Measurements from ENCODE around the gene SCFD2. TPM values are rescaled to one million over a fixed set of nuclear protein-coding genes. Genes with fewer than 3 reads are reported as not detected.

The SCFD2 gene
- total and polyA plus RNA-seq, 10 of the 15 experiments (the other 5 are each of a cell fraction or from before 2014, with no cell fraction given), result 4.8 to 37.6 (median 24.9) TPM

GRCh38 chr4:52884994-52885393 is 480.9 kb downstream of the SCFD2 start:
- H3K4me3 ChIP-seq, result no peak overlapping the region
- ChIA-PET SMC1A (ENCODE audit: uncharacterized antibody, unreplicated experiment) (no interaction called here), RAD21 (ENCODE audit: unreplicated experiment) (no interaction called here), POLR2A (no interaction called here), CTCF (interaction anchor here (0.6 to 0.9 kb wide), 2 partner anchors 25 to 27 kb away, joined by 3 read pairs; no protein-coding TSS in a partner anchor)
- H3K4me1 ChIP-seq (ENCODE audit: control insufficient read depth, insufficient read depth, low read length), result no peaks in the 10 kb centered on the region
- no peaks in the 10 kb centered on the region; the same call in 2 of the 3 replicates for H3K9me3 ChIP-seq (replicated peaks; ENCODE audit: control insufficient read depth, insufficient read depth, low read length)
- TF ChIP-seq, protein P1, sequence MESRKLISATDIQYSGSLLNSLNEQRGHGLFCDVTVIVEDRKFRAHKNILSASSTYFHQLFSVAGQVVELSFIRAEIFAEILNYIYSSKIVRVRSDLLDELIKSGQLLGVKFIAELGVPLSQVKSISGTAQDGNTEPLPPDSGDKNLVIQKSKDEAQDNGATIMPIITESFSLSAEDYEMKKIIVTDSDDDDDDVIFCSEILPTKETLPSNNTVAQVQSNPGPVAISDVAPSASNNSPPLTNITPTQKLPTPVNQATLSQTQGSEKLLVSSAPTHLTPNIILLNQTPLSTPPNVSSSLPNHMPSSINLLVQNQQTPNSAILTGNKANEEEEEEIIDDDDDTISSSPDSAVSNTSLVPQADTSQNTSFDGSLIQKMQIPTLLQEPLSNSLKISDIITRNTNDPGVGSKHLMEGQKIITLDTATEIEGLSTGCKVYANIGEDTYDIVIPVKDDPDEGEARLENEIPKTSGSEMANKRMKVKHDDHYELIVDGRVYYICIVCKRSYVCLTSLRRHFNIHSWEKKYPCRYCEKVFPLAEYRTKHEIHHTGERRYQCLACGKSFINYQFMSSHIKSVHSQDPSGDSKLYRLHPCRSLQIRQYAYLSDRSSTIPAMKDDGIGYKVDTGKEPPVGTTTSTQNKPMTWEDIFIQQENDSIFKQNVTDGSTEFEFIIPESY (IDR thresholded peaks at IDR 0.05), result no peak
- no peak for TF ChIP-seq PML (IDR thresholded peaks at IDR 0.05; ENCODE audit: low read length)
- TF ChIP-seq EGR1 (IDR thresholded peaks at IDR 0.05; ENCODE audit: borderline replicate concordance in 1 of 2, low read depth in 2 of 2, low read length in 2 of 2), result no peak
- TF ChIP-seq BMI1 (IDR thresholded peaks at IDR 0.05; ENCODE audit: borderline replicate concordance), result no peak
- no peak for TF ChIP-seq EZH2 (IDR thresholded peaks at IDR 0.05; ENCODE audit: borderline replicate concordance, control insufficient read depth, low read depth, low read length)
- no peak for TF ChIP-seq GABPA (IDR thresholded peaks at IDR 0.05; ENCODE audit: low read depth)
- TF ChIP-seq ZZZ3 (IDR thresholded peaks at IDR 0.05; ENCODE audit: control insufficient read depth, insufficient read length, low read depth), result no peak
- no peak for TF ChIP-seq RAD51 (IDR thresholded peaks at IDR 0.05)
- TF ChIP-seq NR2F1 (conservative IDR thresholded peaks at IDR 0.05), result no peak
- no peak for TF ChIP-seq EED (IDR thresholded peaks at IDR 0.05; ENCODE audit: low read depth)
- TF ChIP-seq, protein P2, sequence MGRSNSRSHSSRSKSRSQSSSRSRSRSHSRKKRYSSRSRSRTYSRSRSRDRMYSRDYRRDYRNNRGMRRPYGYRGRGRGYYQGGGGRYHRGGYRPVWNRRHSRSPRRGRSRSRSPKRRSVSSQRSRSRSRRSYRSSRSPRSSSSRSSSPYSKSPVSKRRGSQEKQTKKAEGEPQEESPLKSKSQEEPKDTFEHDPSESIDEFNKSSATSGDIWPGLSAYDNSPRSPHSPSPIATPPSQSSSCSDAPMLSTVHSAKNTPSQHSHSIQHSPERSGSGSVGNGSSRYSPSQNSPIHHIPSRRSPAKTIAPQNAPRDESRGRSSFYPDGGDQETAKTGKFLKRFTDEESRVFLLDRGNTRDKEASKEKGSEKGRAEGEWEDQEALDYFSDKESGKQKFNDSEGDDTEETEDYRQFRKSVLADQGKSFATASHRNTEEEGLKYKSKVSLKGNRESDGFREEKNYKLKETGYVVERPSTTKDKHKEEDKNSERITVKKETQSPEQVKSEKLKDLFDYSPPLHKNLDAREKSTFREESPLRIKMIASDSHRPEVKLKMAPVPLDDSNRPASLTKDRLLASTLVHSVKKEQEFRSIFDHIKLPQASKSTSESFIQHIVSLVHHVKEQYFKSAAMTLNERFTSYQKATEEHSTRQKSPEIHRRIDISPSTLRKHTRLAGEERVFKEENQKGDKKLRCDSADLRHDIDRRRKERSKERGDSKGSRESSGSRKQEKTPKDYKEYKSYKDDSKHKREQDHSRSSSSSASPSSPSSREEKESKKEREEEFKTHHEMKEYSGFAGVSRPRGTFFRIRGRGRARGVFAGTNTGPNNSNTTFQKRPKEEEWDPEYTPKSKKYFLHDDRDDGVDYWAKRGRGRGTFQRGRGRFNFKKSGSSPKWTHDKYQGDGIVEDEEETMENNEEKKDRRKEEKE (IDR thresholded peaks at IDR 0.05), result no peak
- TF ChIP-seq NRF1 (conservative IDR thresholded peaks at IDR 0.05; ENCODE audit: low read depth, low read length), result no peak
- no peak for TF ChIP-seq CBX5 (IDR thresholded peaks at IDR 0.05; ENCODE audit: low read depth)
- no peak for TF ChIP-seq CBFB (IDR thresholded peaks at IDR 0.05; ENCODE audit: low read depth)
- no peak for TF ChIP-seq HDAC6 (IDR thresholded peaks at IDR 0.05; ENCODE audit: unreplicated experiment)
- no peak for TF ChIP-seq ATF3 (IDR thresholded peaks at IDR 0.05; ENCODE audit: borderline replicate concordance, extremely low read depth, low read depth, low read length)
- TF ChIP-seq SREBF2 (IDR thresholded peaks at IDR 0.05; ENCODE audit: low read length), result no peak
- WGBS (ENCODE audit: insufficient coverage, insufficient replicate concordance, low lambda C conversion rate, missing lambda C conversion rate), result 71% methylated on average over 2 of the region's 2 CpGs
- H3K9ac ChIP-seq (ENCODE audit: control insufficient read depth, insufficient read depth, low read length), result no peak overlapping the region
- H4K20me1 ChIP-seq (ENCODE audit: control insufficient read depth, insufficient read depth), result no peaks in the 10 kb centered on the region
- no peaks in the 10 kb centered on the region for H3K79me2 ChIP-seq (ENCODE audit: control insufficient read depth, insufficient read depth, low read length)
- H3K27me3 ChIP-seq (replicated peaks in 1 of 2; ENCODE audit: control insufficient read depth in 2 of 2, insufficient read depth in 2 of 2, low read length in 1 of 2), result no peaks in the 10 kb centered on the region
- DNase-seq (ENCODE audit: low read depth, low spot score) (no peak), ATAC-seq (no peak), FAIRE-seq (no peak)
- H3K36me3 ChIP-seq (ENCODE audit: control insufficient read depth in 2 of 2, insufficient read depth in 2 of 2, low read length in 1 of 2), result peaks cover 0 to 2% of the 10 kb centered on the region in 2 experiments; a peak in 2 of 4 replicates
- no peak overlapping the region for H3K4me2 ChIP-seq (ENCODE audit: control insufficient read depth, insufficient read depth)
- in situ Hi-C loops (cut with MboI), result no loop called here
- H2AFZ ChIP-seq (ENCODE audit: control insufficient read depth, low read depth, low read length), result no peak overlapping the region
- no TSS peak for BruUV-seq (replicated peaks)
- H3K27ac ChIP-seq (ENCODE audit: control insufficient read depth, insufficient read depth), result no peak overlapping the region
- intact Hi-C loops (cut with micrococcal nuclease; ENCODE audit: unreplicated experiment), result no loop called here
